Measurements from ENCODE around the gene PEMT.

Gene PEMT

DNA sequence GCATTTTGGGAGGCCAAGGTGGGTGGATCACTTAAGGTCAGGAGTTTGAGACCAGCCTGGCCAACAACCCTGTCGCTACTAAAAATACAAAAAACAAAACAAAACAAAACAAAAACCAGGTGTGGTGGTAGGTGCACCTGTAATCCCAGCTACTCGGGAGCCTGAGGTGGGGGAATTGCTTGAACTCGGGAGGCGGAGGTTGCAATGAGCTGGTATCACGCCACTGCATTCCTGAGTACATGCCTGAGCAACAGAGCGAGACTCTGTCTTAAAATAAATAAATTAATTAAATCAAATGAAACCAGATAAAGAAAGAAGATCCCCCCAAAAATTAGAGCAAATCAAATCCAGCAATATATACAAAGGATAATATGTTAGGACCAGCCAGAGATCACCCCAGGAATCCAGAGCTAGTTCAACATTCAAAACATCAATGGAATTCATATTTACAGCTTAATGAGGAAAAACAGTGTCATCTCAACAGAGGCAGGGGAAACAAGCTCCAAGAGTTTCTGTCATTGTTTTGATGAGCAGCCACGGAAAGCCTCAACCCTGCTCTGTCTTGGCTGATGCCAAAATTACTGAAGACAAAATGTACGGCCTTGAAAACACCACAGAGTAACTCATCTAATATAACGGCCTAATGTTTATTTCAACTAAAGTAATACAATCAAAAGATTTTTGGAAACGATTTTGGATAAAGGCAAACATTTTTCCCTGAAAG is 3.7 kb downstream of the PEMT start:
- no peak for DNase-seq (ENCODE audit: low spot score in 2 of 2)
- peaks cover 23% of the 10 kb centered on the region for H3K4me1 Mint-ChIP-seq
- no peak overlapping the region for H3K4me3 Mint-ChIP-seq
- H3K27ac Mint-ChIP-seq, result no peak overlapping the region
- H3K36me3 Mint-ChIP-seq, result no peaks in the 10 kb centered on the region
- ATAC-seq, result no peak
- H3K9me3 Mint-ChIP-seq, result no peaks in the 10 kb centered on the region

DNA sequence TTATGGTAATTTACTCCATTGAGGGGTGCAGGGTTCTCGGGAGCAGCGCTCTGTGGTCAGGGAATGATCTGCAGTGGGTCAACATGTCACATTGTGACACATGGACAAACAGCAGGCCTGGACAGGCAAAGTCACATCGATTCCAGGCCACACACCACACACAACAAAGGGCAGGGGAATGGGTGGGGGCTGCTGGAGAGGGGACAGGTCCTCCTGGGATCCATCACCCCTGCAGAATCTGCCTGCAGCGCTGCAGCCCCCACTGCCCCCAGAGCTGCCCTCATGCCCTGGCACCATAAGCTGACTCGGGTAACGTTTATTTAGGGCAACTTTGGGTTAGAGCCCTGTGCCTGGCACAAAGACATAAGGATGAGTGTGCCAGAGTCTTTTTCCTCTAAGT is 9.1 kb downstream of the PEMT start:
- no peak for DNase-seq (ENCODE audit: low spot score in 2 of 2)
- H3K4me1 Mint-ChIP-seq, result no peaks in the 10 kb centered on the region
- no peak overlapping the region for H3K27ac Mint-ChIP-seq
- no peaks in the 10 kb centered on the region for H3K36me3 Mint-ChIP-seq
- no peak for ATAC-seq
- no peak overlapping the region for H3K4me3 Mint-ChIP-seq
- H3K9me3 Mint-ChIP-seq, result no peaks in the 10 kb centered on the region

DNA sequence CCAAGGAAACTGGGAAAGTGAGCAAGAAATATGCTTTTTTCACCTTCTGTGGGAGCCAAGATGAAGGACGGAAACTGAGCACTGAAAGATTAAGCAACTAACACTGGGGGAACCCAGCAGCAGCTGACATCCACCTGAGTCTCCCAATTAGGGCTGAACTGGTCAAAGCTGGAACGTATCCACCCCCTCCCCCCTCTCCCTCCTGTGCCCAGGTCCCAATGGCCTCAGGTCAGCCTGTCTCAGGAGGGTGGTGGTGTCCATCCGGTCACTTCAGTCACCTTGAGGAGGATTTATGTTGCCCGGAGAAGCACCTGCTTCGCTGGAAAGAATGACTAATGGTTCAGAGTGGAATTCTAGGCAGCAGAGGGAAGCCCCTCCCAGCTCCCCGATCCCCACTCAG is 10.0 kb downstream of the PEMT start:
- no peaks in the 10 kb centered on the region for H3K36me3 Mint-ChIP-seq

DNA sequence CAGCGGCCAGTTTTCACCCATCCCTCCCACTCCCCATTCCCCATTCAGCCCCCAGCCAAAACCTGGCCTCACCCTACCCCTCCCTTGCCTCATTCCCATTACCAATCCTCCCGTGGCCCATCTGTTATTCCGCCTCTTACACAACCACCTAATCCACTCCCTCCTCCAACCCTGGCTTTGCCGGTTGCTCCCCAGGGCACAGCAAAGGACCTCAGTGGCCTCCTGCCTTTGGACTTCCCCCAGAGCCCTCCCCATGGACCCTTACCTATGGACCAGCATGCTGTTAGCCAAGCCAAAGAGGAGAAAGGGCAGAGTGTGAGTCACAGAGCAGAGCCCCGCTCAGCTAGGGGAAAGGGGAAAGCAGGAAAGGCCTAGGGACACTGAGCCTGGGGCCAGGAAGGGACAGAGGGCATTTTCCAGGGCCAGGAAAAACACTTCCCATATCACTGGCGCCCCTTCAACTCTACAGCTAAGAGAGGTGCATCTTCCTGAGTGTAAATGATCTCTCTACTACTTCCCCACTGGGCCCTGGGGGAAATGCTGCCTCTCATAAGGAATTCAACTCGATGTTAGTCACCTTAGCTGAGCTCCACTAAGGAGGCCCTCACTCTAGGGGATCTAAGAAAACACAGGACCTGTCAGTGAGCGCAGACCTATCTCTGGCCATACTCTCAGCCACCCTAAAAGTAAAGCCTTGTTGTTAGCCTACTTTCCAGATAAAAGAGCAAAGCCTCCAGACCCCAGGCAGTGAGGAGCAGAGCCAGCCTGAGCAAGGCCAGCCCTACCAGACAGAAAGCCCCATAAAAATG is 10.6 kb downstream of the PEMT start:
- no peak for DNase-seq (ENCODE audit: low spot score in 2 of 2)
- no peak for ATAC-seq
- no peak overlapping the region for H3K4me3 Mint-ChIP-seq
- H3K36me3 Mint-ChIP-seq, result no peaks in the 10 kb centered on the region
- no peaks in the 10 kb centered on the region for H3K4me1 Mint-ChIP-seq
- no peaks in the 10 kb centered on the region for H3K9me3 Mint-ChIP-seq
- no peak overlapping the region for H3K27ac Mint-ChIP-seq

More for the DNA sequence above, 10.0 kb downstream of the PEMT start:
- Mint-ChIP-seq H3K27ac (no peak overlapping the region), H3K4me3 (no peak overlapping the region), H3K9me3 (no peaks in the 10 kb centered on the region), H3K4me1 (no peaks in the 10 kb centered on the region)
- ATAC-seq, result no peak
- no peak for DNase-seq (ENCODE audit: low spot score in 2 of 2)

DNA sequence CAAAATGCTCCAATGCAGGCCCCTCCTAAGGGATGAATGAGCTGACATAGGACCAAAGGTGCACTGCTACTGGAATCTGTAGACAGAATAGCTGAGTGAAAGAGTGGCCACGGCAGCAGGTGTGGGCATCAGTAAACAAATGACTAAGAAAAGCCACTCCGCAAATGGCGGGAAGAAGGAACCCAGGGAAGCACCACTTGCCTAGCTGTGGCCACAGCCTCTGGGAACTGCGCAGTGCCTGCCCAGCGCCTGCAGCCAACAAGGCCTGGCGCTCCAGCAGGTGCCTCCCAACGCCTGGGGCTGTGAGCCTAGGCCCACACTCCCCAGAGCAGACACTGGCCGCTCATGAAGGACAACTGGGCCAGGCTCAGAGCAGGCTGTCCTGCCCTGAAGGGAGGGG is 11.8 kb downstream of the PEMT start:
- no peaks in the 10 kb centered on the region for H3K36me3 Mint-ChIP-seq
- H3K27ac Mint-ChIP-seq, result no peak overlapping the region
- DNase-seq (ENCODE audit: low spot score in 2 of 2) (no peak), ATAC-seq (peak; percentile 25)
- H3K4me3 Mint-ChIP-seq, result no peak overlapping the region
- no peaks in the 10 kb centered on the region for H3K9me3 Mint-ChIP-seq
- no peaks in the 10 kb centered on the region for H3K4me1 Mint-ChIP-seq

DNA sequence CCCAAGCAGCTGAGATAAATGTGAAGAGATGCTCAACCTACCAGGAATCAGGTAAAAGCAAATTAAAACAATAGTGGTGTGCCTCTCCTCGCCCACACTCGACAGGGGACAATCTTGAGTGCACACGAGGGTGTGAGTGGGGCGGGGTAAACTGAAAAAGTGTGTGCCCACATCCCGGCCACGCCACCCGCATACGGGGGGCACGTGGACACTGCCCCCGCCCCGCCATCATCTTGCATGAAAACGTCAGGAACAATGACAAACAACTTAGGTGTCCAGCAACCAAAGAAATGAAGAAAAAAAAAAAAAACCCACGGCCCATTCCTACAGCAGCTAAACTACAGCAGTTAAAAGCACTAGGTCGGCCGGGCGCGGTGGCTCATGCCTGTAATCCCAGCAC is 14.1 kb downstream of the PEMT start:
- ATAC-seq (no peak), DNase-seq (ENCODE audit: low spot score in 2 of 2) (no peak)
- Mint-ChIP-seq H3K4me1 (peaks cover 2% of the 10 kb centered on the region), H3K4me3 (no peak overlapping the region), H3K27ac (no peak overlapping the region), H3K9me3 (no peaks in the 10 kb centered on the region), H3K36me3 (peaks cover 5% of the 10 kb centered on the region)

DNA sequence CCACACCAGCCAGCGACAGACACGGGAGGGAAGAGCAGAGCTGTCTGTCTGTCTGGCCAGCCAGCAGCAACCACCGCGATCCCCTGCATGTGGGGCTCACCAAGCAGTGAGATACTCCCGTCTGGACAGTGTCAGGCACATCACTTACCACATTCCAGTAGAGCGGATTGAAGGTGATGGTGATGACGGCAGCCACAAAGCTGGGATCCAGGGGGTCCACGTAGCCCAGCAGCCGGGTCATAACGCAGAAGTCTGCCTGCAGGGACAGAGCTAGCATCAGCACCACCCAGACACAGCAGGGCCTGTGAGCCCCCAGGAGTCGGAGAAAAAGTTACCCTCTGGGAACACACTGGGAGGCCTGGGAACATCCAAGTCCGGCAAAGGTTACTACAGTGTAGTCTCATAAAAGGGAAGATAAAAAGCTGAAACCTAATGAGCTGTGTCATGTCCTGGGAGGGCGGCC is 14.7 kb downstream of the PEMT start:
- no peak overlapping the region for H3K27ac Mint-ChIP-seq
- no peak overlapping the region for H3K4me3 Mint-ChIP-seq
- H3K36me3 Mint-ChIP-seq, result peaks cover 5% of the 10 kb centered on the region
- no peaks in the 10 kb centered on the region for H3K9me3 Mint-ChIP-seq
- ATAC-seq (no peak), DNase-seq (ENCODE audit: low spot score in 2 of 2) (no peak)
- peaks cover 8% of the 10 kb centered on the region for H3K4me1 Mint-ChIP-seq

DNA sequence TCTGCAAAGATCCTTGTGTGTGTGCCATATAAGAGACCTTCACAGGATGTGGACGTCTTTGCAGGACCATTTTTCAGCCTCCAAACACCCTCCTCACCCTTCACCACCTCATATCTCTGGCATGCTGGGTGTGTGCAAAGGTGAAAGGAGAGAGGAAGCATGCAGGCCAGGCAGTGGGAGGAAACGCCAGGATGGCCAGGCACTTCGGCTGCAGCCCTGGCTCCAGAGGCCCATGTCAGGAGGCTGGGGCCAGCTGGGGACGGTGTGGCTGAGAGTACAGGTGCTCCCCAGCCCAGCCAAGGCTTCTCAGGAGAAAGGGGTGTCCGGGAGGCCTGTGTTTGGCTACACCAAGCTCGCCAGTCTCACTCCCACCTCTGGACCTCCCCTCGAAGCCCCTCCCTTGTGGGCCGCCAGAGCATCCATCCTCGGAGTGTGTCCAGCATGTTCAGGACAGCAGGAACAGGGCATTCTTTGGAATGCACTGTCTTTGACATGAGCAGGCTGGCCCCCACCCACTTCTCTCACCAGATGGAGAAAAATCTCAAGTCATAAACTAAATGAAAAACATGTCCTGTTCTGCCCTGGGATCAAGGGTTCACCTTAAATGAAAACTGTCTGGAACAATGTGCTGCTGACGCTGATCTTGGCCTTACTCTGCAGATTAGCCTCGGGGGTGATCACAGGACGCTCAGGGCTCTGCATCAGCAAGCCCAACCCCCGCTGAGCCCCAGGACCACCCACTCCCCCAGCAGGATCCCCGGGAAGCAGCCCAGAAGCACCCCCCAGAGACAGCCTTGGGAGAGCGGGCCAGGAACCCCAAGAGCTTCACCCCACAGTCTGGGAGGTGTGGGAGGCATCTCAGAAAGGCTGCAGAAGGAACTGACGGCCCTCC is 15.9 kb downstream of the PEMT start:
- Mint-ChIP-seq H3K4me3 (no peak overlapping the region), H3K4me1 (peaks cover 8% of the 10 kb centered on the region)
- no peak for ATAC-seq

DNA sequence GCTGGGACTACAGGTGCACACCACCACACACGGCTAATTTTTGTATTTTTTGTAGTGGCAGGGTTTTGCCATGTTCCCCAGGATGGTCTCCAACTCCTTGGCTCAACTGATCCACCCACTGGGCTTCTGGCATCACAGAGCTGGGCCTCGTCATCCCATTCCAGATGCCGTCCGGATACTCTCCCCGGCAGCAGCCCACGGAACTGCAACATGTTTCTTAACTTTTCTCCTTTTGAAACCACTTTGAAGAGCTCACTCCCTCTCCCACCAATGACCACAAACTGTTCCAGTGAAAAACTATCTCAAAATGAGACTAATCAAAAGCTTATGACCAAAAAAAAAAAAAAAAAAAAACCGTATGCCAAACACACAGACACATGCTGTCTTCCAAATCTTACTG is 17.6 kb downstream of the PEMT start:
- no peaks in the 10 kb centered on the region for H3K9me3 Mint-ChIP-seq
- H3K4me3 Mint-ChIP-seq, result no peak overlapping the region
- DNase-seq (ENCODE audit: low spot score in 2 of 2) (no peak), ATAC-seq (no peak)
- no peak overlapping the region for H3K27ac Mint-ChIP-seq
- peaks cover 5% of the 10 kb centered on the region for H3K36me3 Mint-ChIP-seq
- peaks cover 18% of the 10 kb centered on the region for H3K4me1 Mint-ChIP-seq

More for the DNA sequence above, 15.9 kb downstream of the PEMT start:
- Mint-ChIP-seq H3K9me3 (no peaks in the 10 kb centered on the region), H3K36me3 (peaks cover 5% of the 10 kb centered on the region), H3K27ac (no peak overlapping the region)
- no peak for DNase-seq (ENCODE audit: low spot score in 2 of 2)

DNA sequence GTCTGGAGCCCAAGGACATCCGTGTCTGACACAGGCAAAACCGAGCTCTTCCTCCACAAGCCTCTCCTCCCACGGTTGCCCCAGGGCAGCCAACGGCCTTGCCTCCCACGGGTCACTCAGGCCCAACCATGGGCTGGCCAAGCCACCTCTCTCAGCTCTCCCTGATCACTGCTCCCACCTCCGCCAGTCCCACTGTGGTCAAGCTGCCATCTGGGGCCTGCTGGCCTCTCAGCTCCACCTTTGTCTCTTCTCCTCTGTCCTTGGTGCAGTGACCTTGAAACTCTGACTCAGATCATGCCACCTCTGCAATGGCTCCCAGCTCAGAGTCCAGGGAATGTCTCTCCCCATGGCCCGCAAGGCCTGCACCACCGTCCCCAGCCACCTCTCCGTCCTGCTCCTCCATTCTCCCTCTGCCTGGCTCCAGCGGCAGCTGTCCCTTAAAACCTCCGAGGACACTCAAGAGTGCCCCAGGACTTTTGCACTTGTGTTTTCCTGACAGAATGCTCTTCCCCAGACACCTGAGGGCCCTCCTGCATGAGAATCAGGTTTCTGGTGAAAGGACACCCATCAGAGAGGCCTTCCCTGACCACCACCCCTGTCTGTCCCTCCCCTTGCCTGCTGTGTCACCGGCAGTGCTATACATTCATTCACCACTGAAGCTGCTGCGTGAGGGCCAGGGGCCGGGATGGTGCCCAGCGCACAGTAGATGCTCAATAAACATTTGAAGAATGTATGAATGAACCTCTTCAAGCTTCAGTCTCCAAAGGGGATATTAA is 19.3 kb downstream of the PEMT start:
- Mint-ChIP-seq H3K36me3 (peaks cover 5% of the 10 kb centered on the region), H3K4me1 (peaks cover 30% of the 10 kb centered on the region), H3K4me3 (no peak overlapping the region), H3K9me3 (no peaks in the 10 kb centered on the region), H3K27ac (no peak overlapping the region)
- DNase-seq (ENCODE audit: low spot score in 2 of 2) (no peak), ATAC-seq (no peak)

DNA sequence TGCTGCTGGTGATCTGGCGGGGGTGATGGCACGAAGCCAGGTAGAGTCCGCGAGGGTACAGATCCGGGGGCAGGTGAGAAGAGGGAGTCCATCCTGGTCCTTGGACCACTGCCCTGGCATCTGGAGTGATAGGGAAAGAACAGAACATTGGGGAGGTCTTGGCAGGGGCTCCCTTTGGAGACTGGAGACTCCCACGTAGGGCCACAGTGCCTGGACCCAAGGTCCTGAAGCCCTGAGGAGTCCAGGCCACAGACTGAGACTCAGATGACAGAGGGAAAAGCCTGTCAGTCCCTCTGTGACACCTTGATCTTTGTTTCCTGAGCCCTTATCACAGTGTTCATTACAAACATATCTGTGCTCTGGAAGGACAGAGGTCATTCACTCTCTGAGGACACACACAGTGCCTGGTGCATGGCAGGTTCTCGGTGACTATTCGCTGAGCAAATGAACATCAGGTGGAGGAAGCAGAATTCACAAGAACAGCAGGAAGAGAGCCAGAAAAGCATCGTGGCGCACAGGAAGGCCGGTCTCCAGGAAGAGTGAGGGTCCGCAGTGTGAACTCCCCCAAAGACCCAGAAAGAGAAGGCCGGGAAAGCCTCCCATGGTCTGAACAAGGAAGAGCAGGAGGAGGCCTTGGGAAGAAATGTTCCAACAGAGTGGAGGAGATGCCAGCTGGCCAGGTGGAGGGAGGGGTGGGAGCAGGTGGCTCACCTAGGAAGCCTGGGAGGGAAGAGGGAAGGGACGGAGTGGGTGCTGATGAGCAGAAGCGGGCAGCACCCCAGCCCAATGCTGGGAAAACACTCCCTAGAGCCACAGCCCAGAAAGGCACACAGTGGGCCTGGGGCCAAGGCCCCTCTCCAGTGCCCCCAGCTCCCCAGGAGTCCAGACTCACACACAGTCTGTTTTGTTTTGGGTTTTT is 20.5 kb downstream of the PEMT start:
- H3K4me3 Mint-ChIP-seq, result no peak overlapping the region
- no peak for DNase-seq (ENCODE audit: low spot score in 2 of 2)
- ATAC-seq, result no peak
- no peaks in the 10 kb centered on the region for H3K9me3 Mint-ChIP-seq
- peaks cover 30% of the 10 kb centered on the region for H3K4me1 Mint-ChIP-seq
- H3K27ac Mint-ChIP-seq, result peak overlapping the region; percentile 3
- peaks cover 5% of the 10 kb centered on the region for H3K36me3 Mint-ChIP-seq

DNA sequence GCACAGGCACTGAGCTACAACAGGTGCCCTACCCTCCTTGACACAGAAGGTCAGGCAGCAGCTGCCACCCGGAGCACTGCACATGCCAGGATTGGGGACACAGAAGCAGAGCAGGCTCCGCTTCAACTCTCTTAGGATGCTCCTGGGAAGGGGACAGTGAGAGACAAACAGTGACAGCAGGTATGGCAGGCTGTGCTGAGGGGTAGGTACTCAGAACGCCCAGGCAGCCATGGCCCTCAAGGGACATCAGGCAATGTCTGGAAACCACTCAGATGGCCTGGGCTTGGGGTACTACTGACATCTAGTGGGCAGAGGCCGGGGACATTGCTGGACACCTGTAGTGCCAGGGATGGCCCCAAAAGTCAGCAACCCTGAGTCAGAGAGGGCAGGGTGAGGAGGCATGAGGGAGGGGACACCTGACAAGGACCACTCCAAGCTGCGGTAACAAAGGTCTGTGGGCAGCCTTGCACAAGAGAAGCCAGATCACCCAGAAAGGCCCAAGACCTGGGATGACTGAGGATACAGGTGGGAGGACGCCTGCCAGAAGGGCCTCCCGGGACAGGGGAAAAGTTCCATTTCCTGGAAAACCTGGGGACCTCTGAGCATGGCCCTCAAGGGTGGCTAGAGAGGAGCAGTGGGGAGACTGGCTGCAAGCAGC is 21.2 kb downstream of the PEMT start:
- ATAC-seq (no peak), DNase-seq (ENCODE audit: low spot score in 2 of 2) (no peak)
- no peaks in the 10 kb centered on the region for H3K9me3 Mint-ChIP-seq
- peaks cover 30% of the 10 kb centered on the region for H3K4me1 Mint-ChIP-seq
- H3K4me3 Mint-ChIP-seq, result no peak overlapping the region
- H3K36me3 Mint-ChIP-seq, result peaks cover 5% of the 10 kb centered on the region
- peak overlapping the region; percentile 3 for H3K27ac Mint-ChIP-seq

DNA sequence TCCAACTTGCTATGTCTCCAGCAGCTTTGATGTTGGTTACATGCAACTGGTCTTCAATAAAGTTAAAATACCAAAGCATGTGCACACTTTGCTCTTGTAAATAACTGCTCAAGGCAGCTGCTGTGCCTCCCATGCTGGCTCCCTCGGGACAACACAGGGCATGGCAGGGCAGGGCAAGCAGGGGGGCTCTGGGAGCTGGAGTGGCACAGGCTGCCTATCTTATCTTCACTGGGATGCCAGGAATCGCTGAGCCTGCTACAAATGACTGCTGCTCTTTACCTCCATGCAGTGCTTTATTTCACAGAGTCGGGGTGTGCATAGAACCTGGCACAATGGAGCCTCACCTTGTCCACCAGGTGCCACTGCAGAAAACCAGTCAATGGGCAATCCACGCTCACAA is 21.8 kb downstream of the PEMT start:
- Mint-ChIP-seq H3K27ac (no peak overlapping the region), H3K9me3 (no peaks in the 10 kb centered on the region), H3K36me3 (peaks cover 5% of the 10 kb centered on the region), H3K4me3 (no peak overlapping the region), H3K4me1 (peaks cover 30% of the 10 kb centered on the region)
- DNase-seq (ENCODE audit: low spot score in 2 of 2) (no peak), ATAC-seq (no peak)

Measured in stimulated activated effector memory CD8-positive, alpha-beta T cell treated with anti-CD3 and anti-CD28 coated beads, Interleukin-12 subunit alpha, Interleukin-12 subunit beta, amount 100 ng/mL, for 72 hours (primary cell).